ENCODE data around the gene TXK. TPM values are rescaled to one million over a fixed set of nuclear protein-coding genes. Genes with fewer than 3 reads are reported as not detected.
A peak's percentile ranks its signal among the peaks of the same experiment; 100 is the strongest.

Gene TXK
- total and polyA plus RNA-seq, 10 of the 15 experiments (the other 5 are each of a cell fraction or from before 2014, with no cell fraction given) = 0.44 to 2.9 (median 1.4) TPM

- no peak for TF ChIP-seq MAX (IDR thresholded peaks at IDR 0.05; ENCODE audit: low read depth, low read length)
- TF ChIP-seq PBX3 (IDR thresholded peaks at IDR 0.05; ENCODE audit: insufficient replicate concordance, low read depth, low read length) = no peak
- TF ChIP-seq RFX5 (IDR thresholded peaks at IDR 0.05; ENCODE audit: low read depth, low read length) = no peak
- TF ChIP-seq EZH2 (IDR thresholded peaks at IDR 0.05; ENCODE audit: borderline replicate concordance, control insufficient read depth, low read depth, low read length) = peak; percentile 82; the same call in 1 of the 2 replicates
- no peak for TF ChIP-seq POLR2A (IDR thresholded peaks at IDR 0.05; ENCODE audit: low read depth, low read length)
- no peak for TF ChIP-seq KAT2A (conservative IDR thresholded peaks at IDR 0.05; ENCODE audit: control insufficient read depth, low read depth, low read length)
- no peak for TF ChIP-seq TAF1 (IDR thresholded peaks at IDR 0.05; ENCODE audit: borderline replicate concordance, low read depth, low read length)
- peak; percentile 65; the same call in 1 of the 2 replicates for TF ChIP-seq ZNF207 (IDR thresholded peaks at IDR 0.05; ENCODE audit: borderline replicate concordance)
- TF ChIP-seq BHLHE40 (IDR thresholded peaks at IDR 0.05; ENCODE audit: borderline replicate concordance in 1 of 2, low read depth in 2 of 2, low read length in 1 of 2) = peak; percentile 90 to 94
- no peak for TF ChIP-seq ZNF687 (IDR thresholded peaks at IDR 0.05)
- TF ChIP-seq POU2F2 (IDR thresholded peaks at IDR 0.05; ENCODE audit: borderline replicate concordance, low read depth, low read length) = peak; percentile 91; the same call in 2 of the 3 replicates
- no peak for TF ChIP-seq POLR2AphosphoS5 (IDR thresholded peaks at IDR 0.05; ENCODE audit: low read length)
- TF ChIP-seq CBX3 (IDR thresholded peaks at IDR 0.05; ENCODE audit: borderline replicate concordance, low read depth) = no peak
- TF ChIP-seq ETV6 (conservative IDR thresholded peaks at IDR 0.05 in 1 of 2, IDR thresholded peaks at IDR 0.05 in 1 of 2; ENCODE audit: borderline replicate concordance in 1 of 2, low read depth in 1 of 2) = peak in 1 of 2 experiments; percentile 92; a peak in 2 of 4 replicates
- no peak for TF ChIP-seq WRNIP1 (IDR thresholded peaks at IDR 0.05; ENCODE audit: borderline replicate concordance, low read depth, low read length)
- TF ChIP-seq TCF12 (IDR thresholded peaks at IDR 0.05; ENCODE audit: low read depth, low read length) = peak; percentile 81
- no peak for TF ChIP-seq ZBTB11 (CRISPR knock-in tag; IDR thresholded peaks at IDR 0.05)
- peak; percentile 99 for TF ChIP-seq DPF2 (IDR thresholded peaks at IDR 0.05)
- TF ChIP-seq ZBED1 (IDR thresholded peaks at IDR 0.05; ENCODE audit: borderline replicate concordance) = peak; percentile 96; the same call in 1 of the 2 replicates
Observed at GRCh38 chr4:48047421-48047844, 86.6 kb downstream of the TXK start (continued).

Data from GM12878 (cell line).